ENCODE results near the gene ARHGEF19.

The ARHGEF19 gene

GRCh38 chr1:16209847-16210407 lies 2.5 kb downstream of the ARHGEF19 start:
- Histone ChIP-seq H3K9me2 (replicated peaks; ENCODE audit: control insufficient read depth, low read length) (no peaks in the 10 kb centered on the region), H3K27ac (ENCODE audit: low read depth, low read length) (no peak overlapping the region), H3K27me3 (ENCODE audit: control insufficient read depth, low read length) (peaks cover 30% of the 10 kb centered on the region), H4K20me1 (ENCODE audit: control insufficient read depth, insufficient read depth, low read depth, low read length) (no peaks in the 10 kb centered on the region), H3F3A (ENCODE audit: control insufficient read depth, insufficient read depth) (no peaks in the 10 kb centered on the region), H3K4me3 (ENCODE audit: low read length) (no peak overlapping the region), H3K9me3 (ENCODE audit: control insufficient read depth, insufficient read depth, low read length) (no peaks in the 10 kb centered on the region), H3K36me3 (ENCODE audit: control insufficient read depth, low read length) (no peaks in the 10 kb centered on the region), H3K4me1 (ENCODE audit: control insufficient read depth, low read length) (peaks cover 11% of the 10 kb centered on the region), H3K4me2 (ENCODE audit: low read length) (no peak overlapping the region), H3K79me2 (ENCODE audit: control insufficient read depth, low read length) (no peaks in the 10 kb centered on the region)
- TF ChIP-seq CTCF (IDR thresholded peaks at IDR 0.05; ENCODE audit: low read depth, low read length, poor library complexity, severe bottlenecking) (no peak), EZH2phosphoT487 (IDR thresholded peaks at IDR 0.05; ENCODE audit: borderline replicate concordance, low read length) (no peak)

- Histone ChIP-seq H3K9me3 (ENCODE audit: control insufficient read depth, insufficient read depth, low read length) (no peaks in the 10 kb centered on the region), H4K20me1 (ENCODE audit: control insufficient read depth, insufficient read depth, low read depth, low read length) (no peaks in the 10 kb centered on the region), H3K4me1 (ENCODE audit: control insufficient read depth, low read length) (peaks cover 11% of the 10 kb centered on the region), H3K27me3 (ENCODE audit: control insufficient read depth, low read length) (peaks cover 27% of the 10 kb centered on the region), H3K9me2 (replicated peaks; ENCODE audit: control insufficient read depth, low read length) (no peaks in the 10 kb centered on the region), H3F3A (ENCODE audit: control insufficient read depth, insufficient read depth) (no peaks in the 10 kb centered on the region), H3K4me2 (ENCODE audit: low read length) (no peak overlapping the region), H3K27ac (ENCODE audit: low read depth, low read length) (no peak overlapping the region), H3K4me3 (ENCODE audit: low read length) (no peak overlapping the region), H3K36me3 (ENCODE audit: control insufficient read depth, low read length) (no peaks in the 10 kb centered on the region), H3K79me2 (ENCODE audit: control insufficient read depth, low read length) (no peaks in the 10 kb centered on the region)
- TF ChIP-seq EZH2phosphoT487 (IDR thresholded peaks at IDR 0.05; ENCODE audit: borderline replicate concordance, low read length), result no peak
These were observed 3.2 kb downstream of the ARHGEF19 start for GRCh38 chr1:16209132-16209846.

GRCh38 chr1:16208270-16208987 lies 4.0 kb downstream of the ARHGEF19 start:
- Histone ChIP-seq H3F3A (ENCODE audit: control insufficient read depth, insufficient read depth) (no peaks in the 10 kb centered on the region), H3K4me3 (ENCODE audit: low read length) (no peak overlapping the region), H3K27me3 (ENCODE audit: control insufficient read depth, low read length) (peaks cover 26% of the 10 kb centered on the region), H3K36me3 (ENCODE audit: control insufficient read depth, low read length) (no peaks in the 10 kb centered on the region), H3K4me2 (ENCODE audit: low read length) (no peak overlapping the region), H3K4me1 (ENCODE audit: control insufficient read depth, low read length) (peaks cover 11% of the 10 kb centered on the region), H3K9me3 (ENCODE audit: control insufficient read depth, insufficient read depth, low read length) (no peaks in the 10 kb centered on the region), H3K79me2 (ENCODE audit: control insufficient read depth, low read length) (no peaks in the 10 kb centered on the region), H4K20me1 (ENCODE audit: control insufficient read depth, insufficient read depth, low read depth, low read length) (no peaks in the 10 kb centered on the region), H3K9me2 (replicated peaks; ENCODE audit: control insufficient read depth, low read length) (no peaks in the 10 kb centered on the region), H3K27ac (ENCODE audit: low read depth, low read length) (no peak overlapping the region)
- TF ChIP-seq EZH2phosphoT487 (IDR thresholded peaks at IDR 0.05; ENCODE audit: borderline replicate concordance, low read length), result no peak
- TF ChIP-seq CTCF (IDR thresholded peaks at IDR 0.05; ENCODE audit: low read depth, low read length, poor library complexity, severe bottlenecking), result no peak

Measured in DOHH2 (cell line).